Measurements from ENCODE around the gene LEFTY1. TPM values are rescaled to one million over a fixed set of nuclear protein-coding genes. Genes with fewer than 3 reads are reported as not detected.
A peak's percentile ranks its signal among the peaks of the same experiment; 100 is the strongest.

Gene LEFTY1
- total and polyA plus RNA-seq, 9 donors: 0.43 to 5.1 (median 2.0) TPM

- H3K27me3 ChIP-seq: no peaks in the 10 kb centered on the region
- TF ChIP-seq CTCF (IDR thresholded peaks at IDR 0.05) (no peak), POLR2A (IDR thresholded peaks at IDR 0.05) (no peak), EP300 (IDR thresholded peaks at IDR 0.05) (no peak)
- peak overlapping the region in 1 of 2 donors; percentile 39 for H3K27ac ChIP-seq
- 33 to 53% (median 38%) methylated on average over 16 of the region's 16 CpGs for WGBS, 3 donors
- no peaks in the 10 kb centered on the region for H3K36me3 ChIP-seq
- H3K4me3 ChIP-seq: no peak overlapping the region
- H3K9me3 ChIP-seq: no peaks in the 10 kb centered on the region
- intact Hi-C loops (cut with DNase I): loop anchor here in 3 of 4 donors (5.0 to 10.0 kb wide), 4 partner anchors 36 to 373 kb away; partner anchors contain the start of genes SRP9 (in 2 of the 3) and EPHX1 (in 1 of the 3)
- peaks cover 20% of the 10 kb centered on the region for H3K4me1 ChIP-seq (ENCODE audit: insufficient read depth)
- peak in 1 of 5 donors; percentile 58 for DNase-seq
Measured at GRCh38 chr1:225848030-225848955, 40.7 kb downstream of the LEFTY1 start.

GRCh38 chr1:225847610-225848009, 41.3 kb downstream of the LEFTY1 start:
- intact Hi-C loops (cut with DNase I): loop anchor here in 3 of 4 donors (5.0 to 10.0 kb wide), 4 partner anchors 35 to 373 kb away; partner anchors contain the start of genes SRP9 (in 2 of the 3) and EPHX1 (in 1 of the 3)
- 22 to 31% (median 27%) methylated on average over 4 of the region's 4 CpGs for WGBS, 3 donors
- H3K36me3 ChIP-seq: no peaks in the 10 kb centered on the region
- H3K27me3 ChIP-seq: no peaks in the 10 kb centered on the region
- TF ChIP-seq EP300 (IDR thresholded peaks at IDR 0.05) (no peak), CTCF (IDR thresholded peaks at IDR 0.05) (no peak), POLR2A (IDR thresholded peaks at IDR 0.05) (no peak)
- H3K27ac ChIP-seq: peak overlapping the region in 1 of 2 donors; percentile 39
- H3K4me3 ChIP-seq: no peak overlapping the region
- peaks cover 20% of the 10 kb centered on the region for H3K4me1 ChIP-seq (ENCODE audit: insufficient read depth)
- no peak for DNase-seq
- no peaks in the 10 kb centered on the region for H3K9me3 ChIP-seq

- H3K9me3 ChIP-seq: no peaks in the 10 kb centered on the region
- H3K4me3 ChIP-seq: no peak overlapping the region
- peaks cover 12% of the 10 kb centered on the region for H3K4me1 ChIP-seq (ENCODE audit: insufficient read depth)
- DNase-seq: no peak
- peak overlapping the region in 1 of 2 donors; percentile 39 for H3K27ac ChIP-seq
- intact Hi-C loops (cut with DNase I): loop anchor here in 3 of 4 donors (5.0 to 10.0 kb wide), 4 partner anchors 34 to 372 kb away; partner anchors contain the start of genes SRP9 (in 2 of the 3) and EPHX1 (in 1 of the 3)
- H3K27me3 ChIP-seq: no peaks in the 10 kb centered on the region
- 74 to 83% (median 76%) methylated on average over 12 to 20 of the region's 20 CpGs for WGBS, 3 donors
- TF ChIP-seq EP300 (IDR thresholded peaks at IDR 0.05) (no peak), POLR2A (IDR thresholded peaks at IDR 0.05) (no peak), CTCF (IDR thresholded peaks at IDR 0.05) (no peak)
- no peaks in the 10 kb centered on the region for H3K36me3 ChIP-seq
Measured at GRCh38 chr1:225846331-225847310, 42.3 kb downstream of the LEFTY1 start.
